Stimulated activated CD4-positive, alpha-beta T cell treated with anti-CD3 and anti-CD28 coated beads, Interleukin-2, amount 100 ng/mL, for 4 hours (primary cell): Measurements from ENCODE around the gene ALOX12B.
A peak's percentile ranks its signal among the peaks of the same experiment; 100 is the strongest.
"Not testable (repeated sequence)": the region's sequence is repeated elsewhere in the genome, so short reads cannot be mapped to it uniquely, and the experiment has no call there.

ENCODE experiments used
- DNase-seq: peaks from one replicate; pipeline ENCODE4 v3.0.0-alpha.2; 2020; ENCODE audit warnings: low read depth

The ALOX12B gene

GRCh38 chr17:8082292-8082691 is 5.2 kb downstream of the ALOX12B start:
- DNase-seq: no peak

GRCh38 chr17:8081876-8082275 is 5.6 kb downstream of the ALOX12B start:
- DNase-seq: no peak

- no peak for DNase-seq
These were observed 6.7 kb downstream of the ALOX12B start for GRCh38 chr17:8080799-8081219.

- DNase-seq: no peak
These were observed 7.2 kb downstream of the ALOX12B start for GRCh38 chr17:8080208-8080798.

GRCh38 chr17:8079291-8080207 is 8.0 kb downstream of the ALOX12B start:
- DNase-seq: peak; percentile 73

- DNase-seq: not testable (repeated sequence)
These were observed 9.6 kb downstream of the ALOX12B start for GRCh38 chr17:8077939-8078338.

- no peak for DNase-seq
These were observed 10.8 kb downstream of the ALOX12B start for GRCh38 chr17:8076502-8077266.

GRCh38 chr17:8075574-8076342 is 11.8 kb downstream of the ALOX12B start:
- no peak for DNase-seq

GRCh38 chr17:8075081-8075480 is 12.4 kb downstream of the ALOX12B start:
- no peak for DNase-seq

- no peak for DNase-seq
These were observed 13.0 kb downstream of the ALOX12B start for GRCh38 chr17:8074554-8074953.

- DNase-seq: peak; percentile 84
These were observed 13.7 kb downstream of the ALOX12B start for GRCh38 chr17:8073627-8074484.

GRCh38 chr17:8072729-8073461 is 14.6 kb downstream of the ALOX12B start:
- peak; percentile 18 for DNase-seq

- no peak for DNase-seq
These were observed 15.2 kb downstream of the ALOX12B start for GRCh38 chr17:8072341-8072728.

GRCh38 chr17:8071496-8071895 is 16.0 kb downstream of the ALOX12B start:
- DNase-seq: no peak

- no peak for DNase-seq
These were observed 18.0 kb downstream of the ALOX12B start for GRCh38 chr17:8069587-8069860.

- DNase-seq: no peak
These were observed 18.6 kb downstream of the ALOX12B start for GRCh38 chr17:8068736-8069586.

GRCh38 chr17:8067806-8068205 is 19.7 kb downstream of the ALOX12B start:
- DNase-seq: no peak

GRCh38 chr17:8066841-8067775 is 20.4 kb downstream of the ALOX12B start:
- no peak for DNase-seq
